Fibroblast of mammary gland (primary cell): Measurements from ENCODE around the gene ANKRD44.

Experiments used
- DNase-seq: peaks from one replicate; pipeline ENCODE4 v3.0.0-alpha.2; 2010; ENCODE audit warnings: low read depth
- H3K4me3 ChIP-seq: 2 replicates; pipeline ENCODE4 v1.5.1; 2011; ENCODE audit warnings: low read depth, mild to moderate bottlenecking, low read length, moderate library complexity; ENCODE audit not compliant: control insufficient read depth
- CTCF ChIP-seq: conservative IDR thresholded peaks from 2 replicates; pipeline ENCODE4 v1.5.1; 2011; ENCODE audit warnings: low read depth, low read length, inconsistent platforms; ENCODE audit not compliant: control insufficient read depth, insufficient read depth

The ANKRD44 gene

GRCh38 chr2:197209742-197210408 is 100.7 kb downstream of the ANKRD44 start:
- DNase-seq = no peak
- no peak for TF ChIP-seq CTCF
- H3K4me3 ChIP-seq = no peak overlapping the region

- H3K4me3 ChIP-seq = no peak overlapping the region
- no peak for DNase-seq
- TF ChIP-seq CTCF = no peak
These were observed 101.3 kb downstream of the ANKRD44 start for GRCh38 chr2:197209246-197209645.

DNA sequence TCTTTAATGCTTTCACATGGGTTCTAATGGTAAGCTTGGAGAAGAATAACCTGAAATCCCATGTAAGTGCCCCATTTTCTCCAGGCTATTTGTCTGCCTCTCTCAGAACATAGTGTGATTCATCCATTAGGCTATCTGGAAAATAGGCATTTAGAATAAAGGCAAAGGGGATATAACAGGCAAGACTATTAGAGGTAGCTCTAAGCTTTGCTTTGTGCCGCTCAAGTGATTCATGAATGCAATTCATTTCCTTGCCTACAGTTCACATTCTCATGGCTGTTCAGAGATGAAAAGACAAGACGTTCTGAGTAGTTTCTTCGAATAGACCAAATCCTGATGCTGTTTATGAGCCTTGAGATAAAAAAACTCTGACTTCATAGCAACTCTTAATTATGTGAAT is 101.7 kb downstream of the ANKRD44 start:
- no peak overlapping the region for H3K4me3 ChIP-seq
- DNase-seq = no peak
- no peak for TF ChIP-seq CTCF

- H3K4me3 ChIP-seq = no peak overlapping the region
- no peak for TF ChIP-seq CTCF
- no peak for DNase-seq
These were observed 102.6 kb downstream of the ANKRD44 start for GRCh38 chr2:197208024-197208423.

DNA sequence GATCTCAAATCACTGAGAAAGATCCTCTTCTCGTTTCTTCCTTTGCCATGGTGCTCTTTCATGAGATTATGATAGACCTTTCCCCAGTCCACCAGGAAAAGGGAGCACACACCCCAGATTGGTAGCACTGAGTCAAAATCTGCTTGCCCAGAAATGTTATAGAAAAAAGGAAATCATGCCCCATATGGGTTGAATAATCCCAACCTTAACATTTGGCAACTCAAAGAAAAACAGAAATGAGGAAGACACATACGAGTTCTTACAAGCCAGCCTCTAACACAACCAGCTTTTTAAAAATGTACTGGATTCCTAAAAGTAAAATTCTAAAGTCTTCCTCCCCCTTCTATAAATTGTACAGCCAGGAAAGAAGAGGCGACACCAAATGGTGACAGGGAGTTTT is 103.0 kb downstream of the ANKRD44 start:
- no peak for DNase-seq
- no peak for TF ChIP-seq CTCF
- no peak overlapping the region for H3K4me3 ChIP-seq

DNA sequence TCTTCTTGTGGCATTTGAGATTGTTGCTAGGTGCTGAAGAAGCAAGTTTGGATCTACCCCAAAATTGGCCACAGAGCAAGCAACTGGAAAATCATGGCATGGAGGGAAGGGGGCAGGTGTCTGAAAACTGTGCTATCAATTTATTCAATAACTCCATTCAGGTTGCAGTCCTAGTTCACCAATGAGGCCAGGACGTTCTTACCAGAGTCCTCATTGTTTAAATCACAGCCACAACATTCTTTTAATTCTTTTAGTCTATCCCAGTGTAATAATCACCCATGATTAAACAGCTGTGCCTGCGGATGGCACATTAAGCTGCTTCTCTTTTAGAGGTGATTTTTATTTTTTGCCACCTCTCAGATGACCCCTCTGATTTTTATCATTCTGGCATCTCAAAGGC is 103.5 kb downstream of the ANKRD44 start:
- no peak overlapping the region for H3K4me3 ChIP-seq
- DNase-seq = no peak
- TF ChIP-seq CTCF = no peak
